ENCODE measurements around the gene MRGPRX4.

DNA sequence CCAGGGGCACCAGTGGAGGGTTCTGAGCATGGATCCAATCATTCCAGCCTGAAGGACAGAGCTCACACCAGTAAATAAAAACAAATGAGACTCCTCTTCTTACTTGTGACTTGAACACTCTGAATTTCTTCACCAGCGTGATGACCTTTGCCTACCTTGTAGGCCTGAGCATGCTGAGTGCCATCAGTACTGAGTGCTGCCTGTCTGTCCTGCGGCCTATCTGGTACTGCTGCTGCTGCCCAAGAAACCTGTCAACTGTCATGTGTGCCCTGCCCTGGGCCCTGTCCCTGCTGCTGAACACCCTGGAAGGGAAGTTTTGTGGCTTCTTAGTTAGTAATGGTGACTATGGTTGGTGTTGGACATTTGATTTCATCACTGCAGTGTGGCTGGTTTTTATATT, 23.9 kb downstream of the MRGPRX4 start:
- TF ChIP-seq, protein P1, sequence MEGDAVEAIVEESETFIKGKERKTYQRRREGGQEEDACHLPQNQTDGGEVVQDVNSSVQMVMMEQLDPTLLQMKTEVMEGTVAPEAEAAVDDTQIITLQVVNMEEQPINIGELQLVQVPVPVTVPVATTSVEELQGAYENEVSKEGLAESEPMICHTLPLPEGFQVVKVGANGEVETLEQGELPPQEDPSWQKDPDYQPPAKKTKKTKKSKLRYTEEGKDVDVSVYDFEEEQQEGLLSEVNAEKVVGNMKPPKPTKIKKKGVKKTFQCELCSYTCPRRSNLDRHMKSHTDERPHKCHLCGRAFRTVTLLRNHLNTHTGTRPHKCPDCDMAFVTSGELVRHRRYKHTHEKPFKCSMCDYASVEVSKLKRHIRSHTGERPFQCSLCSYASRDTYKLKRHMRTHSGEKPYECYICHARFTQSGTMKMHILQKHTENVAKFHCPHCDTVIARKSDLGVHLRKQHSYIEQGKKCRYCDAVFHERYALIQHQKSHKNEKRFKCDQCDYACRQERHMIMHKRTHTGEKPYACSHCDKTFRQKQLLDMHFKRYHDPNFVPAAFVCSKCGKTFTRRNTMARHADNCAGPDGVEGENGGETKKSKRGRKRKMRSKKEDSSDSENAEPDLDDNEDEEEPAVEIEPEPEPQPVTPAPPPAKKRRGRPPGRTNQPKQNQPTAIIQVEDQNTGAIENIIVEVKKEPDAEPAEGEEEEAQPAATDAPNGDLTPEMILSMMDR (IDR thresholded peaks at IDR 0.05): no peak
- no peak for TF ChIP-seq POLR2A (IDR thresholded peaks at IDR 0.05)

Data from adrenal gland (tissue), 5 donors.